HEK293T (cell line): ENCODE results near the gene SPATA13.

Experiments used
- HDGF ChIP-seq: fragments of 450-650 bp; IDR thresholded peaks from 2 replicates; pipeline ENCODE4 v1.6.1; 2017; ENCODE audit warnings: antibody characterized with exemption, borderline replicate concordance
- NFRKB ChIP-seq: fragments of 450-650 bp; IDR thresholded peaks from 2 replicates; pipeline ENCODE4 v1.6.1; 2016; ENCODE audit warnings: mild to moderate bottlenecking, moderate library complexity
- SP1 ChIP-seq: fragments of 450-650 bp; IDR thresholded peaks from 2 replicates; pipeline ENCODE4 v1.6.1; 2017
- TARDBP ChIP-seq: fragments of 450-650 bp; IDR thresholded peaks from 2 replicates; pipeline ENCODE4 v1.6.1; 2016

GRCh38 chr13:24275041-24275440 is 114.5 kb downstream of the SPATA13 start:
- TF ChIP-seq NFRKB: no peak
- TF ChIP-seq HDGF: no peak
- TF ChIP-seq TARDBP: no peak
- TF ChIP-seq SP1: no peak
